ENCODE data around the gene NOS3.

- TF ChIP-seq POLR2A (IDR thresholded peaks at IDR 0.05) (no peak), CTCF (IDR thresholded peaks at IDR 0.05) (no peak)
Measured at GRCh38 chr7:151051108-151051507, 60.3 kb downstream of the NOS3 start.
